HG02763 (cell line): Measurements from ENCODE around the gene FSIP1.

ENCODE experiments used
- ATAC-seq: cut with Tn5 transposase; IDR thresholded peaks from one replicate; pipeline ENCODE4 v1.9.1; 2021; ENCODE audit warnings: mild to moderate bottlenecking, moderate library complexity; ENCODE audit not compliant: unreplicated experiment

FSIP1 gene

DNA sequence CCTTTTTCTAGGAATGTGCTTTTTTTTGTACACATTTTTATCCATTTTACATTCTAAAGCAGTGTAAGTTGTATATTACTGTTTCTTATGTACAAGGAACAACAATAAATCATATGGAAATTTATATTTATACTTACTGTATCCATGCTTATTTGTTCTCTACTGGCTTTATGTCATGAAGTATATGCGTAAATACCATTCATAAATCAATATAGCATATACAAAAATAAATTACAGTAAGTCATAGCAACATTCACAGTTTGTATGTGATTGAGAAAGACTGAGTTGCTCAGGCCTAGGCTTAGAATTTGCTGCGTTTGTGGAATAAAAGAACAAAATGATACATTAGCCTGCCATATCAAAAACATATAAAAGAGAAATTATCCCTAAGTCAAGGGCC lies 185.3 kb downstream of the FSIP1 start:
- no peak for ATAC-seq

DNA sequence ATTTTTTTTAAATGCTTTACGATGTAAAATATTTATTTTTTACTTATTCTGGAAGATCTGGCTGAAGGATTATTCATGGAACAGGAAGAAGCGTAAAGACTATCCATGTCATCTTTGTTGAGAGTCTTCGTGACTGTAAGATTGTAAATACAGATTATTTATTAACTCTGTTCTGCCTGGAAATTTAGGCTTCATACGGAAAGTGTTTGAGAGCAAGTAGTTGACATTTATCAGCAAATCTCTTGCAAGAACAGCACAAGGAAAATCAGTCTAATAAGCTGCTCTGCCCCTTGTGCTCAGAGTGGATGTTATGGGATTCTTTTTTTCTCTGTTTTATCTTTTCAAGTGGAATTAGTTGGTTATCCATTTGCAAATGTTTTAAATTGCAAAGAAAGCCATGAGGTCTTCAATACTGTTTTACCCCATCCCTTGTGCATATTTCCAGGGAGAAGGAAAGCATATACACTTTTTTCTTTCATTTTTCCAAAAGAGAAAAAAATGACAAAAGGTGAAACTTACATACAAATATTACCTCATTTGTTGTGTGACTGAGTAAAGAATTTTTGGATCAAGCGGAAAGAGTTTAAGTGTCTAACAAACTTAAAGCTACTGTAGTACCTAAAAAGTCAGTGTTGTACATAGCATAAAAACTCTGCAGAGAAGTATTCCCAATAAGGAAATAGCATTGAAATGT lies 186.1 kb downstream of the FSIP1 start:
- no peak for ATAC-seq

DNA sequence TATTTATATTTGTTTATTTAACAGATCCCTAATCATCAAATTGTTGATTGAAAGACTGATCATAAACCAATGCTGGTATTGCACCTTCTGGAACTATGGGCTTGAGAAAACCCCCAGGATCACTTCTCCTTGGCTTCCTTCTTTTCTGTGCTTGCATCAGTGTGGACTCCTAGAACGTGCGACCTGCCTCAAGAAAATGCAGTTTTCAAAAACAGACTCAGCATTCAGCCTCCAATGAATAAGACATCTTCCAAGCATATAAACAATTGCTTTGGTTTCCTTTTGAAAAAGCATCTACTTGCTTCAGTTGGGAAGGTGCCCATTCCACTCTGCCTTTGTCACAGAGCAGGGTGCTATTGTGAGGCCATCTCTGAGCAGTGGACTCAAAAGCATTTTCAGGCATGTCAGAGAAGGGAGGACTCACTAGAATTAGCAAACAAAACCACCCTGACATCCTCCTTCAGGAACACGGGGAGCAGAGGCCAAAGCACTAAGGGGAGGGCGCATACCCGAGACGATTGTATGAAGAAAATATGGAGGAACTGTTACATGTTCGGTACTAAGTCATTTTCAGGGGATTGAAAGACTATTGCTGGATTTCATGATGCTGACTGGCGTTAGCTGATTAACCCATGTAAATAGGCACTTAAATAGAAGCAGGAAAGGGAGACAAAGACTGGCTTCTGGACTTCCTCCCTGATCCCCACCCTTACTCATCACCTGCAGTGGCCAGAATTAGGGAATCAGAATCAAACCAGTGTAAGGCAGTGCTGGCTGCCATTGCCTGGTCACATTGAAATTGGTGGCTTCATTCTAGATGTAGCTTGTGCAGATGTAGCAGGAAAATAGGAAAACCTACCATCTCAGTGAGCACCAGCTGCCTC lies 187.1 kb downstream of the FSIP1 start:
- no peak for ATAC-seq

DNA sequence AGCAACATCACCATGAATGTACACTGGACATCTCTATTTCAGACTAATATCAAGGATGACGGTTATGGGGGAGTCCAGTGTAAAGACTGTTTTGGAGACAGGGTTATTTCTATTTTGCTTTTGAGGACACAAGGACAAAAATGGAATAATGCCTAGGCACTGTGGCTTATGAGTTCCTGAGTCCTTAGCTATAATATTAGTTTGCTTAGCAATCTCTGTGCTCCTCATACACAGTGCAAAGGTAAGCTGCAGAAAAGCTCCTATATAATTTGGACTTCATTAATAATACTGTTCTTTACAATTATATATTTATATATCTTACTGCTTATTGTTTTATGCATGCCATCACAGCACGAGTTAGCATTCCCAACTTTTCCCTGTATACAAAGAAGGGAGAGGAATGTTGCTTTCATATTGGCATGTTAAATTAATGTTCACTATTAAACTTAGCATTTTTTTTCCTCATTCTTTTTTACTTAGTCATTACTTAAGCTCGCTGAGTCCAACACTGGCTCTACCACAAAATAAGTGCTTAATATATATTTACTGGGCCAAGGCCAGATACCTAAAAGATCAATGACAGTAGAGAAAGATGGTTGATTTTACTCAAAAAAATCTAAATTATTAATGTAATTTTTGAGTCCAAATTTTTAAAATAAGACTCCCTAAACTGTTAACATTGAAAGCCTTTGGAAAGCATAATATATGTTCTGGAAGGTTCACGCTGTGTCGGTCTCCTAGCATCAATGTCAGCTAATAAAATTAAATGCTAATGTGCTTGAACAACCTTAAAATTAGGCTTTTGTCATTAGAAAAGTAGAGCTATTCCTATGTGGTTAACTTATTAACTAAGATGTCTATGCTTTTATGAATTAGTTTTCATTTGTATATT lies 187.9 kb downstream of the FSIP1 start:
- ATAC-seq: no peak

DNA sequence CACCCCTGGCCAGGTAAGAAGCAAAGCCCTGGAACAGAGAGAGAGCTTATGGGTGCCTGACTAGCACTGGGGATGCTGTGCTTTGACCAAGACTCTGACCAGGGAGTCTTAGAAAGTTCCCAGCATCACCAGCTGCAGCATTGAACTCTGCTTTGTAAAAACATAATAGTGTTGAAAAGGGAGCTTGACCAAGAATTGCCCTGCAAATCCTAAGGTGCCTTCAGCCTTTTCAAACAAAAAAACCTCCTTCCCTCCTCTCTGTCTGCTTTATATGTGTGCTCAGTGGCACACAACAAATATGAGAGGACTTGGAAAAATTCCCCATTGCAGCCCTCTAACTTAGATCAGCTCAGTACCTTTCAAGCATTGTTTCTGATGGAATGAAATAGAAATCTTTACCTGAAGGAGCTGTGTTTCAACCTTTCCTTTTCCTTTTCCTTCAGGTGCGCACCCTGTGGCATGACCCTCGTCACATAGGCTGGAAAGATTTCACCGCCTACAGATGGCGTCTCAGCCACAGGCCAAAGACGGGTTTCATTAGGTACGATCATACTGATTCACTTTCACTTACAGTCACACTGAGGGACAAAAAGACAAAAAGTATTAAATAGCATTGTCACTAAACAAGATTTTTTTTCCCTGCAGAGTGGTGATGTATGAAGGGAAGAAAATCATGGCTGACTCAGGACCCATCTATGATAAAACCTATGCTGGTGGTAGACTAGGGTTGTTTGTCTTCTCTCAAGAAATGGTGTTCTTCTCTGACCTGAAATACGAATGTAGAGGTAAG lies 188.8 kb downstream of the FSIP1 start:
- ATAC-seq: no peak

DNA sequence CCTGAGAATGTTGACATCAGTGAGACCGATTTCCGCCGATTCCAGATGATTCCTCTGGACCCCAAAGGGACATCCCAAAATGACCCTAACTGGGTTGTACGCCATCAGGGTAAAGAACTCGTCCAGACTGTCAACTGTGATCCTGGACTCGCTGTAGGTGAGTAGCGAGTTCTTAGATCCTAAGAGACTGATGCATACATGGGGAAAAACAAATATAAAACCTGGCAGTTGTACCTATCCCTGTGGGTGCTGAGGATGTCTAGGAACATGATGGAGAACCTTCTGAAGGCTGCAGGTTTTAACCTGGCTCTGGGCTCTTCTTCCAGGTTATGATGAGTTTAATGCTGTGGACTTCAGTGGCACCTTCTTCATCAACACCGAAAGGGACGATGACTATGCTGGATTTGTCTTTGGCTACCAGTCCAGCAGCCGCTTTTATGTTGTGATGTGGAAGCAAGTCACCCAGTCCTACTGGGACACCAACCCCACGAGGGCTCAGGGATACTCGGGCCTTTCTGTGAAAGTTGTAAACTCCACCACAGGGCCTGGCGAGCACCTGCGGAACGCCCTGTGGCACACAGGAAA lies 189.5 kb downstream of the FSIP1 start:
- ATAC-seq: no peak

DNA sequence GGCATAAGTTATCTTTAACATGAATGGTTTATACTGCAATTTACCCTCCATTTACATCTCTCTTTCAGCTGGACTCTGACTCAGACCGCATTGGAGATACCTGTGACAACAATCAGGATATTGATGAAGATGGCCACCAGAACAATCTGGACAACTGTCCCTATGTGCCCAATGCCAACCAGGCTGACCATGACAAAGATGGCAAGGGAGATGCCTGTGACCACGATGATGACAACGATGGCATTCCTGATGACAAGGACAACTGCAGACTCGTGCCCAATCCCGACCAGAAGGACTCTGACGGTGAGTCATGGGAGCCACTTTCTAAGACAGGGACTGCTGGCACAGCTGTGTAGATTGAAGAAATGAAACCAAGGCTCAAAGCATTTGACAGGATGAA lies 190.1 kb downstream of the FSIP1 start:
- ATAC-seq: no peak

DNA sequence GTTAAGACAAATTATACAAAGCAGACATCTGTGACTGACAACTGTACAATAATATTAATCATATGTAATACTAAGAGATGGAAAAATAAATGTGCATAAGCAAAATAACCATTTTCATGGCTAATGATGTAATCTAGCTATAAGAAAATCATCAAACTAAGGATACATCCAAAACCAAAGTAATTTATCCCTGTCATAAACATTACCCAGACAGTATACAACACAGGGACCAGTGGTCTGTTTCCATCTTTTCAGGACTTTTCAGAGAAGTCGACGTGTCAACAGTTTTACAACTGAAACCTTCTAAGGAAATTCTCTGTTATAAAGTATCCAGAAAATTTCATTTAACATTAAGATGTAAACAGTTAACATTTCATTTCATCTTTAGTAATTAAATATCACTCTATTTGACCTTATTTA lies 190.7 kb downstream of the FSIP1 start:
- ATAC-seq: no peak

DNA sequence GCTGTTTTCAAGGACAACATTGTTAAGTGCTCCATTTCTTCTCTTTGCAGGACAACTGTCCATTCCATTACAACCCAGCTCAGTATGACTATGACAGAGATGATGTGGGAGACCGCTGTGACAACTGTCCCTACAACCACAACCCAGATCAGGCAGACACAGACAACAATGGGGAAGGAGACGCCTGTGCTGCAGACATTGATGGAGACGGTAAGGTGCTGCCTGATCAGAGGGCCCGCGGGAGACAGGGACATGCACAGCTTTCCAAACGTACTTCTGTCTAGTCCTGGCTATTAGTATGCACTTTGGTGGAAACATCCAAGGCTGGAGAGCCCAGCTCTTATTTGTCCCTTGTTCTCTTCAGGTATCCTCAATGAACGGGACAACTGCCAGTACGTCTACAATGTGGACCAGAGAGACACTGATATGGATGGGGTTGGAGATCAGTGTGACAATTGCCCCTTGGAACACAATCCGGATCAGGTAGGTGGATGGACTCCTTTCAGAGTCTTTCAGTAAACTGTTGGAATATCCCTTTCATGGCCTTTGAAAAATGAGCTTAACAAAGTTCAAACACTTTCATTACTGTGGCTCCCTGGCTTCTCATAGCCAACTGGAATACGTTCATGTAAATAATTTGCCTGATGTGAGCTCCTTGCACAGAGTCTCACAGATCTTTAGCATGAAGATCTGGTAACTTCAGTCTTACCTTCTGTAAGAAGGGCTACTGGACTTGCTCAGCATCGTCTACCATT lies 191.3 kb downstream of the FSIP1 start:
- ATAC-seq: no peak

DNA sequence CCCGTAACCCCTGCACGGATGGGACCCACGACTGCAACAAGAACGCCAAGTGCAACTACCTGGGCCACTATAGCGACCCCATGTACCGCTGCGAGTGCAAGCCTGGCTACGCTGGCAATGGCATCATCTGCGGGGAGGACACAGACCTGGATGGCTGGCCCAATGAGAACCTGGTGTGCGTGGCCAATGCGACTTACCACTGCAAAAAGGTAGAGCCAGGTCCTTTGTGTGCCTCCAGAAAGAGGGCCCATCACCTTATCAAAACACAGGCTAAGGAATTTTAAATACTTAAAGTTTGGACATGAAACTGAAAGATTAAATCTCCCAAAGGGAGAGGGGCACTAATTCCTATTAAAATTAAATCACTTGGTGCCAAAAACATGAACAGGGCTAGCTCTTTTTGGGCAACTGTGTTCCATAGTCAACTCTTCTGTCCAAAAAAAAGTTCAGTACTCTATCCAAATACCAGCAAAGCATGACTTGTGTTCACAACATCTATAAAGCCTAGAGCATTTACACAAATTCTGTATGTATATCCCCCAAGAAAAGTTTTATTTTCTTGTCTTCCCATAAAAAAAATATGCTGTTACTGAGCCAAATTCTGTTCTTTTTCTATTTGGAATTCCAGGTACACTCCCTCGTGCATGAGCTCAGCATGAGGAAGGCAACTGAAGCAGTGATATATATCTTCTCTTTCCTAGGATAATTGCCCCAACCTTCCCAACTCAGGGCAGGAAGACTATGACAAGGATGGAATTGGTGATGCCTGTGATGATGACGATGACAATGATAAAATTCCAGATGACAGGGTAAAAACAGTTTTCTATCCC lies 192.6 kb downstream of the FSIP1 start:
- ATAC-seq: no peak

DNA sequence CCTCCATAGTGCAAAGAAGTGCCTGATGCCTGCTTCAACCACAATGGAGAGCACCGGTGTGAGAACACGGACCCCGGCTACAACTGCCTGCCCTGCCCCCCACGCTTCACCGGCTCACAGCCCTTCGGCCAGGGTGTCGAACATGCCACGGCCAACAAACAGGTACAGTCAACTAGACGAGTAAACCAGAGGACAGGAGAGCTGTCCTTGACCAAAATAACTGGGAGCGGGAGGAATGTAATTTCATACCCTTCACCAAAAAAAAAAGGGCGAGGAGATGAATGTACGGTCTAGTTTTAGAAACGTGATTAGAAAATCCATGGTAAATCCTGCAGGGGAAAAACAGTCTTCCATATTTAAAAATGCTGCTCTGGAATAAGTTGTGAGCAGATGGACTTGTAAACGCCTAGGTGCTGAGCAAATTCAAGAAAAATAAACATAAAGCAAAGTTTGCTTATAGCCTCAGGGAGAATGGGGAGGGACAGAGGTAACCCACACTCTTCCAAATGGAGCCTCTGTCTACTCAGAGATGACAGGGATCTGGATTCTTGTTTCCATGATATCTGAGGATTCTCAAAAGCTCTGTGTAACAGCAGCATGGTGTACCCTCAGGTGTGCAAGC lies 193.3 kb downstream of the FSIP1 start:
- ATAC-seq: no peak

DNA sequence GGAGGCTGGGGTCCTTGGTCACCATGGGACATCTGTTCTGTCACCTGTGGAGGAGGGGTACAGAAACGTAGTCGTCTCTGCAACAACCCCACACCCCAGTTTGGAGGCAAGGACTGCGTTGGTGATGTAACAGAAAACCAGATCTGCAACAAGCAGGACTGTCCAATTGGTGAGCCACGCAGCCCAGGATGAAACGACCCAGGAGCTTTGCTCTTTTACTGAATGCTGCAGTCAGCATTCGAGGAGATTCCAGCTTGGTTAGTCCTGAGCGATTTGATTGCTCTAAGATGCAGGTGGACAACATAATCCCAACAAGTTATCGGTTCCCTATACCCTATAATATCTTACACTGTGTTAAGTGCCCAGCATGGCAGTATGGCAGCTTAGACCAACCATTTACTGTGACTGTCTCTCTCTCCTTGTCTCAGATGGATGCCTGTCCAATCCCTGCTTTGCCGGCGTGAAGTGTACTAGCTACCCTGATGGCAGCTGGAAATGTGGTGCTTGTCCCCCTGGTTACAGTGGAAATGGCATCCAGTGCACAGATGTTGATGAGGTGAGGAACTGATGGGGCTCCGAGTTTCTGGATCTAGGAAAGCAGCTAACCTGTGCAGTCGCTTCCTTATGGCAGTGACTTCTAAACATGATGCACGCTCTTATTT lies 194.0 kb downstream of the FSIP1 start:
- no peak for ATAC-seq

DNA sequence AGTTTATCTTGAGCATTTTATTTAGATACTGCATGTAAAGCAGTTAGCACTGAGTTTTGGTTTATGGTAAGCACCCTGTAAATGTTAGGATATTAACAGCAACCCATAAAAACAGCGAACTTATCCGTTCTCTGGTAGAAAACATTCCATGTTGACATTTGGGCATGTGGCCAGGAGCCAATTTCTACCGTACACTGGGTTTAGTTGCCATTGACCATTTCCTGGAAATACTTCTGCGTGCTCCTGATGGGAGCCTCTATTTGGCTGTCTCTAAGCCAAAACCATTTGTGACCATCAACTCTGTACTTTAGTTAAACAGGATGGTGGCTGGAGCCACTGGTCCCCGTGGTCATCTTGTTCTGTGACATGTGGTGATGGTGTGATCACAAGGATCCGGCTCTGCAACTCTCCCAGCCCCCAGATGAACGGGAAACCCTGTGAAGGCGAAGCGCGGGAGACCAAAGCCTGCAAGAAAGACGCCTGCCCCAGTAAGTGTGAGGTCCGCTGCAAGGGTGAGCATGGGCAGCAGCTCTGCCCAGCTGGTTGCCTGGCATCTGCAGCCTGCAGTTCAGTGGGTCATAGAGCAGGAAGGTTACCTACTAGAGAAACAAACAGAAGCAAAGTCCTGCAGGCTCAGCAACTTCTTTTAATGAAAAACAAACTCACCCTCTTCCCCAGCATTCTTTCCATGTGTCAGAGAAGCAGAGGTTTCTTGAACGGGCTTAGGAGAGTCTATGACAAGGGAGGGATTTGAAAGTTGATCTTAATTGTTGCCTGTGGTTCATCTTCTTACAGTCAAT lies 194.7 kb downstream of the FSIP1 start:
- no peak for ATAC-seq

DNA sequence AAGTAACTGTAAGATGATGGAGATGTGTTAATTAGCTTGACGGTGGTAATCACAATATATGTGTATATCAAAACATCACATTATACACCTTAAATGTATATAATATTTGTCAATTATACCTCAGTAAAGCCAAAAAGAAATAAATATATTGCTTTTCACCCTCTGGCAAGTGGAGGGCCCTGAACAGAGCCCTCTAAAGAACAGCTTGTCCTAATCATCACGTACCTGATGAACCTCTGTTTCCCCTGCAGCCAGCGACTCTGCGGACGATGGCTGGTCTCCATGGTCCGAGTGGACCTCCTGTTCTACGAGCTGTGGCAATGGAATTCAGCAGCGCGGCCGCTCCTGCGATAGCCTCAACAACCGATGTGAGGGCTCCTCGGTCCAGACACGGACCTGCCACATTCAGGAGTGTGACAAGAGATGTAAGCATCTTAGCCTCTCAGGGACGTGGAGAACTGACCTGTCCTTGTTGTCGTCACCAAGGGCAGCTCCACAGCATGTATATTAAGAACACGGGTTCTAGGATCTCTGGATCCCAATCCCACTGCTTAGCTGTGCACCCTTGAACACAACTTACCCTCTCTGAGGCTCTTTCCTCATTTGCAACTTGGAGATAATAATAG lies 195.4 kb downstream of the FSIP1 start:
- ATAC-seq: no peak

DNA sequence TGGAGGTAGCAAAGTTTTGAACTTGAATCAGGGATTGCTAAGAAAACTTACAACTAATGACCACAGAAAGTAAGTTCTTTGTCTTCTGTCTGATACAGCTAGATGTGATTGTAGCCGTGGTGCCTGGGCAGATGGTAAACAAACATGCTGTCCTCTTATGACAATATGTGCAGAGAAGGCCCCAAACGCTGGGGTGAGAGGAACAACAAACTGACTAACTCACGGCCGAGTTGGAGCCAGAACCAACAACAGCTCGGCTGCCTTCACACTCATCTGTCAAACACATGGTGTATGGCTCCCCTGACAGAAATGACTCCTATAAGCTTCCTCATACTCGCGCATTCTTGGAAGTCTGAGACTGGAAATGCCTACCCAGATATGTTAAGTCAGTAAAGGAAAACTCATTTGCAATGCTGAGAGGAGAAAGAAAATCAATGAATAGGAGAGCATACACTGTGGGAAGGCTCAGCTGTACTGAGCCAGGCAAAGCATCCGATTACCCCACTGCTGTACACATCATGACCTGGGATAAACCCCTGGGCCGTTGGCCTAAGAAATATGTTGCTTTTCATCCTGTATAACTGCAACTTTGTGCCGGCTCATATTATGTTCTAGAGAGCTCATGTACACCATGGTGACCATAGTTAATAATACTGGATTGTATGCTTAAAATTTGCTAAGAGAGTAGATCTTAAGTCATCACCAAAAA lies 196.1 kb downstream of the FSIP1 start:
- ATAC-seq: no peak

DNA sequence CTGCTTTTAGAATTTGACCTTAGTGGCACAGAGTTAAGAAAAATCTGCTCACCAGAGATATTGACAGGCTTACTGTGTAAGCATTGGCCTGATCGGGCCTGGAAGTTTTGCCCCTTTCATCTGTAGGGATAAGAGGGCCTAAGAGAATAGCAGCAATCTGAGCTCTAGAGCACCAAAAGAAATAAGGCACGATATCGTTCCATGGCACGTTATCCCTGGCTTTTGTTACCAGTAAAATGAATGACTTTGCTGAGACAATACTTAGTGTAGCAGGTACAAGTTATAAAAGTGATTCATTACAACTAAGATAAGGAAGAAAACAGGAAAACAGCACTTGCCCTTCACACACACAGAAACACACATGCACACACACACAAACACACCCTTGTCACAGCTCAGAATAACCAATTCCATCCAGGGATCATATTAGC lies 196.8 kb downstream of the FSIP1 start:
- ATAC-seq: no peak
